GM23338 (cell line): ENCODE measurements around the gene SLC25A13. TPM values are rescaled to one million over a fixed set of nuclear protein-coding genes. Genes with fewer than 3 reads are reported as not detected.

ENCODE experiments used
- ATAC-seq: fragments of 200-7000 bp; cut with Tn5 transposase; 3 replicates; pipeline ENCODE4 v1.9.1; 2020
- DNase-seq: peaks from one replicate; pipeline ENCODE4 v3.0.0-alpha.2; 2015; ENCODE audit warnings: low spot score
- H2AFZ ChIP-seq: fragments of 200-600 bp; sonication (generic); 2 replicates; pipeline ENCODE4 v1.8.0; 2016; ENCODE audit warnings: antibody characterized with exemption, mild to moderate bottlenecking, moderate library complexity
- H3F3A ChIP-seq: fragments of 200-600 bp; sonication (generic); replicated peaks from 2 replicates; pipeline ENCODE4 v1.8.0; 2017; ENCODE audit warnings: antibody characterized with exemption, mixed run types, low read depth
- H3K27ac ChIP-seq: fragments of 200-600 bp; sonication (generic); 2 replicates; pipeline ENCODE4 v1.6.1; 2016; ENCODE audit warnings: low read depth
- H3K27me3 ChIP-seq: fragments of 200-600 bp; sonication (generic); 2 replicates; pipeline ENCODE4 v1.8.0; 2016; ENCODE audit warnings: mild to moderate bottlenecking, mixed run types, moderate library complexity; ENCODE audit not compliant: insufficient read depth
- H3K36me3 ChIP-seq: fragments of 200-600 bp; sonication (generic); 2 replicates; pipeline ENCODE4 v1.8.0; 2016; ENCODE audit warnings: mild to moderate bottlenecking; ENCODE audit not compliant: insufficient read depth
- H3K4me1 ChIP-seq: fragments of 200-600 bp; sonication (generic); 2 replicates; pipeline ENCODE4 v1.8.0; 2016; ENCODE audit warnings: mild to moderate bottlenecking, moderate library complexity; ENCODE audit not compliant: insufficient read depth
- H3K4me2 ChIP-seq: fragments of 200-600 bp; sonication (generic); 2 replicates; pipeline ENCODE4 v1.7.1; 2017; ENCODE audit warnings: mixed run types
- H3K4me3 ChIP-seq: fragments of 200-600 bp; sonication (generic); 2 replicates; pipeline ENCODE4 v1.6.1; 2016; ENCODE audit warnings: mixed run types
- H3K79me2 ChIP-seq: fragments of 200-600 bp; sonication (generic); replicated peaks from 2 replicates; pipeline ENCODE4 v1.8.0; 2017; ENCODE audit warnings: mild to moderate bottlenecking; ENCODE audit not compliant: insufficient read depth
- H3K9me2 ChIP-seq: fragments of 200-600 bp; sonication (generic); 2 replicates; pipeline ENCODE4 v1.8.0; 2017; ENCODE audit not compliant: insufficient read depth
- H4K20me1 ChIP-seq: fragments of 200-600 bp; sonication (generic); replicated peaks from 2 replicates; pipeline ENCODE4 v1.8.0; 2017; ENCODE audit warnings: mild to moderate bottlenecking; ENCODE audit not compliant: insufficient read depth
- H3K27ac Mint-ChIP-seq: 2 replicates; pipeline ENCODE4 v1.8.0; 2020; ENCODE audit warnings: inconsistent platforms, mild to moderate bottlenecking, moderate library complexity, mixed read lengths
- H3K27me3 Mint-ChIP-seq: 3 replicates; pipeline ENCODE4 v1.8.0; 2022; ENCODE audit warnings: low read depth, mild to moderate bottlenecking, moderate library complexity, mixed read lengths, inconsistent platforms; ENCODE audit not compliant: insufficient read depth, poor library complexity
- H3K36me3 Mint-ChIP-seq: 3 replicates; pipeline ENCODE4 v1.8.0; 2021; ENCODE audit warnings: low read depth, mild to moderate bottlenecking, inconsistent platforms, moderate library complexity, mixed read lengths
- H3K4me1 Mint-ChIP-seq: 3 replicates; pipeline ENCODE4 v1.8.0; 2020; ENCODE audit warnings: mild to moderate bottlenecking, inconsistent platforms, mixed read lengths
- H3K4me3 Mint-ChIP-seq: 3 replicates; pipeline ENCODE4 v1.8.0; 2021; ENCODE audit warnings: moderate library complexity, mild to moderate bottlenecking, inconsistent platforms, mixed read lengths
- H3K9me3 Mint-ChIP-seq: 3 replicates; pipeline ENCODE4 v1.8.0; 2020; ENCODE audit warnings: moderate library complexity, mild to moderate bottlenecking, inconsistent platforms, mixed read lengths
- CREB1 ChIP-seq: fragments of 250-450 bp; sonication (Bioruptor Pico); IDR thresholded peaks from 2 replicates; pipeline ENCODE4 v1.5.0; 2020; ENCODE audit warnings: low read depth, mild to moderate bottlenecking, moderate library complexity
- CTCF ChIP-seq, 2 experiments: fragments of 200-600 bp in 1 of 2; sonication (generic) in 1 of 2; conservative IDR thresholded peaks; 2 replicates each; pipeline versions ENCODE4 v1.5.1 to v1.6.1; 2016 to 2017; ENCODE audit warnings: antibody characterized with exemption in 2 of 2, low read depth in 2 of 2, mild to moderate bottlenecking in 2 of 2, moderate library complexity in 1 of 2
- ETS1 ChIP-seq: IDR thresholded peaks from 2 replicates; pipeline ENCODE4 v1.6.1; 2016; ENCODE audit warnings: antibody characterized with exemption
- EZH2 ChIP-seq: fragments of 200-600 bp; sonication (generic); IDR thresholded peaks from one replicate; pipeline ENCODE4 v1.8.0; 2017; ENCODE audit warnings: antibody characterized with exemption, mild to moderate bottlenecking, low read depth; ENCODE audit not compliant: unreplicated experiment
- EZH2phosphoT487 ChIP-seq: fragments of 200-600 bp; sonication (generic); IDR thresholded peaks from one replicate; pipeline ENCODE4 v1.8.1; 2018; ENCODE audit warnings: antibody characterized with exemption; ENCODE audit not compliant: unreplicated experiment
- JUNB ChIP-seq: IDR thresholded peaks from one replicate; pipeline ENCODE4 v1.6.1; 2016; ENCODE audit warnings: antibody characterized with exemption; ENCODE audit not compliant: unreplicated experiment
- NANOG ChIP-seq: IDR thresholded peaks from 2 replicates; pipeline ENCODE4 v1.6.1; 2016; ENCODE audit warnings: antibody characterized with exemption, borderline replicate concordance
- POLR2AphosphoS5 ChIP-seq: IDR thresholded peaks from 2 replicates; pipeline ENCODE4 v1.6.1; 2016; ENCODE audit warnings: antibody characterized with exemption, low read depth
- REST ChIP-seq: IDR thresholded peaks from one replicate; pipeline ENCODE4 v1.6.1; 2018; ENCODE audit warnings: antibody characterized with exemption; ENCODE audit not compliant: unreplicated experiment
- STAT1 ChIP-seq: IDR thresholded peaks from one replicate; pipeline ENCODE4 v1.6.1; 2016; ENCODE audit warnings: antibody characterized with exemption; ENCODE audit not compliant: unreplicated experiment
- ZNF114 ChIP-seq: fragments of 250-450 bp; sonication (Bioruptor Pico); IDR thresholded peaks from 2 replicates; pipeline ENCODE4 v1.5.0; 2020; ENCODE audit warnings: mild to moderate bottlenecking, moderate library complexity
- ZNF331 ChIP-seq: fragments of 250-450 bp; sonication (Bioruptor Pico); IDR thresholded peaks from 2 replicates; pipeline ENCODE4 v1.5.0; 2020; ENCODE audit warnings: low read depth, mild to moderate bottlenecking, moderate library complexity
- ZNF462 ChIP-seq: fragments of 250-450 bp; sonication (Bioruptor Pico); IDR thresholded peaks from 2 replicates; pipeline ENCODE4 v1.5.0; 2020; ENCODE audit warnings: mild to moderate bottlenecking, moderate library complexity
- polyA plus RNA-seq: library from polyadenylated mRNA; unstranded; fragments of >200 nt; fragmentation: Nextera tagmentation; extraction: Ambion mirVana; gene quantifications from 2 replicates; pipeline ENCODE4 v1.2.1, GENCODE V29; 2016
- total RNA-seq: library from RNA; depleted of rRNA; stranded (reverse); fragments of >200 nt; shearing (Covaris generic); gene quantifications from 2 replicates; pipeline ENCODE4 v1.2.3, GENCODE V29; 2014

SLC25A13 gene
- total and polyA plus RNA-seq, 2 experiments from 2014 or later, result 51.1 to 84.6 TPM

GRCh38 chr7:96300502-96300901, 21.4 kb downstream of the SLC25A13 start:
- no peak overlapping the region for H3K27ac ChIP-seq
- DNase-seq (no peak), ATAC-seq (no peak)
- H3K4me2 ChIP-seq, result no peak overlapping the region
- Mint-ChIP-seq H3K9me3 (no peaks in the 10 kb centered on the region), H3K4me3 (no peak overlapping the region), H3K4me1 (peaks cover 3% of the 10 kb centered on the region; the same call in 2 of the 3 replicates), H3K27me3 (peaks cover 2% of the 10 kb centered on the region), H3K27ac (no peak overlapping the region), H3K36me3 (peaks cover 5% of the 10 kb centered on the region; the same call in 2 of the 3 replicates)
- H3K9me2 ChIP-seq, result no peaks in the 10 kb centered on the region
- no peak overlapping the region for H3K4me3 ChIP-seq
- no peak for TF ChIP-seq NANOG
- no peak for TF ChIP-seq ETS1
- TF ChIP-seq STAT1, result no peak
- TF ChIP-seq REST, result no peak
- no peak for TF ChIP-seq ZNF331 (CRISPR knock-in tag)
- TF ChIP-seq EZH2, result no peak
- TF ChIP-seq ZNF462 (CRISPR knock-in tag), result no peak
- TF ChIP-seq EZH2phosphoT487, result no peak
- TF ChIP-seq CREB1 (CRISPR knock-in tag), result no peak
- TF ChIP-seq JUNB, result no peak
- no peak for TF ChIP-seq CTCF (conservative IDR thresholded peaks at IDR 0.05; ENCODE audit: low read depth in 2 of 2)
- TF ChIP-seq ZNF114 (CRISPR knock-in tag), result no peak
- TF ChIP-seq POLR2AphosphoS5, result no peak
- H2AFZ ChIP-seq, result no peak overlapping the region
- no peaks in the 10 kb centered on the region for H3K27me3 ChIP-seq
- no peaks in the 10 kb centered on the region for H3K4me1 ChIP-seq
- peaks cover 81% of the 10 kb centered on the region for H3K79me2 ChIP-seq
- H3F3A ChIP-seq, result no peaks in the 10 kb centered on the region
- H3K36me3 ChIP-seq, result no peaks in the 10 kb centered on the region
- H4K20me1 ChIP-seq, result peaks cover 36% of the 10 kb centered on the region
